Sigmoid colon (tissue), 7 donors: ENCODE data around the gene STK4. TPM values are rescaled to one million over a fixed set of nuclear protein-coding genes. Genes with fewer than 3 reads are reported as not detected.

Experiments
- DNase-seq: peaks from one replicate; pipeline ENCODE4 v3.0.0-alpha.2; 2019
- H3K27ac ChIP-seq, 4 donors: fragments of 200-600 bp; sonication (generic); one replicate each; pipeline ENCODE4 v1.5.1; 2016 to 2019; ENCODE audit warnings: mild to moderate bottlenecking in 1 of 4
- H3K27me3 ChIP-seq, 3 donors: fragments of 200-600 bp; sonication (generic); one replicate each; pipeline ENCODE4 v1.5.1; 2019; ENCODE audit warnings: mild to moderate bottlenecking in 1 of 3
- H3K36me3 ChIP-seq, 4 donors: fragments of 200-600 bp; sonication (generic); one replicate each; pipeline ENCODE4 v1.5.1; 2016 to 2019
- H3K4me1 ChIP-seq, 4 donors: fragments of 200-600 bp; sonication (generic); one replicate each; pipeline ENCODE4 v1.5.1; 2017 to 2019
- H3K4me3 ChIP-seq, 4 donors: fragments of 200-600 bp; sonication (generic); one replicate each; pipeline ENCODE4 v1.5.1; 2017 to 2019; ENCODE audit warnings: mild to moderate bottlenecking in 2 of 4, moderate library complexity in 1 of 4
- H3K9me3 ChIP-seq, 4 donors: fragments of 200-600 bp in 3 of 4; sonication (generic) in 3 of 4; one replicate each; pipeline versions ENCODE4 v1.5.1 to v1.6.1; 2013 to 2019
- CTCF ChIP-seq, 4 experiments: fragments of 450-650 bp in 3 of 4; fragments of 200-600 bp in 1 of 4; IDR thresholded peaks; one replicate each; pipeline ENCODE4 v1.5.1; 2016 to 2019; ENCODE audit warnings: antibody characterized with exemption in 4 of 4, mild to moderate bottlenecking in 3 of 4, moderate library complexity in 2 of 4
- EP300 ChIP-seq, 4 donors: sonication (generic); formaldehyde crosslinking; IDR thresholded peaks; one replicate each; pipeline ENCODE4 v1.6.1; 2017; ENCODE audit warnings: antibody characterized with exemption in 4 of 4
- POLR2A ChIP-seq, 2 donors: fragments of 450-650 bp; IDR thresholded peaks; one replicate each; pipeline ENCODE4 v1.6.1; 2016; ENCODE audit warnings: antibody characterized with exemption in 2 of 2, mild to moderate bottlenecking in 2 of 2, moderate library complexity in 2 of 2
- POLR2AphosphoS5 ChIP-seq, 4 donors: sonication (generic); formaldehyde crosslinking; IDR thresholded peaks; one replicate each; pipeline ENCODE4 v1.6.1; 2017; ENCODE audit warnings: antibody characterized with exemption in 4 of 4
- WGBS, 2 donors: extraction: QIAGEN DNeasy Blood & Tissue Kit; methylation state at CpG; one replicate each; pipeline ENCODE4 v1.1.7; 2013; 5-methylcytosine and 5-hydroxymethylcytosine counted together
- intact Hi-C: fragments of 100-400 bp; cut with DNase I; formaldehyde crosslinking; loops from one replicate; pipeline ENCODE4 v1.15.1; 2023
- polyA plus RNA-seq, 3 donors: library from polyadenylated mRNA; stranded (reverse); fragments of 200-250 nt; gene quantifications; one replicate each; pipeline ENCODE4 v1.2.3, GENCODE V29; 2013
- total RNA-seq, 4 donors: library from RNA; depleted of rRNA; stranded (reverse); fragments of >200 nt; gene quantifications; one replicate each; pipeline ENCODE4 v1.1.0, GENCODE V29; 2016
- donor health status: healthy with polysubstance abuse.
- donor health status: Bipolar disorder and iron deficiency.
- donor health status: healthy.

The STK4 gene
- total and polyA plus RNA-seq, 7 donors = 6.0 to 31.8 (median 25.7) TPM

GRCh38 chr20:45044084-45044573 lies 77.8 kb downstream of the STK4 start:
- WGBS, 2 donors = 18 to 41% methylated on average over 5 of the region's 5 CpGs
- H3K36me3 ChIP-seq = no peaks in the 10 kb centered on the region
- no peak overlapping the region for H3K4me3 ChIP-seq
- no peaks in the 10 kb centered on the region for H3K27me3 ChIP-seq
- H3K4me1 ChIP-seq = peaks cover 0 to 23% (median 10%) of the 10 kb centered on the region in 4 donors
- intact Hi-C loops = loop anchor here (1.0 kb wide), 1 partner anchor 52 kb away; no protein-coding TSS in a partner anchor
- H3K9me3 ChIP-seq = no peaks in the 10 kb centered on the region
- TF ChIP-seq CTCF (IDR thresholded peaks at IDR 0.05) (peak in 3 of 4 experiments; percentile 55 to 83 (median 78)), EP300 (IDR thresholded peaks at IDR 0.05) (no peak)
- no peak overlapping the region for H3K27ac ChIP-seq
- no peak for DNase-seq

GRCh38 chr20:45044601-45045000 lies 78.3 kb downstream of the STK4 start:
- no peak overlapping the region for H3K4me3 ChIP-seq
- WGBS, 2 donors = 95 to 97% methylated on average over 3 of the region's 3 CpGs
- no peaks in the 10 kb centered on the region for H3K9me3 ChIP-seq
- TF ChIP-seq POLR2A (IDR thresholded peaks at IDR 0.05) = no peak
- no peak for TF ChIP-seq EP300 (IDR thresholded peaks at IDR 0.05)
- TF ChIP-seq CTCF (IDR thresholded peaks at IDR 0.05) = no peak
- no peak for TF ChIP-seq POLR2AphosphoS5 (IDR thresholded peaks at IDR 0.05)
- DNase-seq = no peak
- intact Hi-C loops = loop anchor here (1.0 kb wide), 1 partner anchor 52 kb away; no protein-coding TSS in a partner anchor
- peaks cover 0 to 23% (median 12%) of the 10 kb centered on the region in 4 donors for H3K4me1 ChIP-seq
- H3K27me3 ChIP-seq = no peaks in the 10 kb centered on the region
- no peak overlapping the region for H3K27ac ChIP-seq
- no peaks in the 10 kb centered on the region for H3K36me3 ChIP-seq

GRCh38 chr20:45047581-45048119 lies 81.3 kb downstream of the STK4 start:
- WGBS, 2 donors = 91 to 95% methylated on average over 2 of the region's 2 CpGs
- Histone ChIP-seq H3K9me3 (no peaks in the 10 kb centered on the region), H3K36me3 (no peaks in the 10 kb centered on the region), H3K27ac (no peak overlapping the region), H3K4me3 (no peak overlapping the region), H3K4me1 (peaks cover 0 to 34% (median 22%) of the 10 kb centered on the region in 4 donors), H3K27me3 (no peaks in the 10 kb centered on the region)
- no peak for TF ChIP-seq CTCF (IDR thresholded peaks at IDR 0.05)
- TF ChIP-seq POLR2AphosphoS5 (IDR thresholded peaks at IDR 0.05) = no peak
- TF ChIP-seq POLR2A (IDR thresholded peaks at IDR 0.05) = no peak
- TF ChIP-seq EP300 (IDR thresholded peaks at IDR 0.05) = no peak
- DNase-seq = no peak
- intact Hi-C loops = no loop called here

- no peaks in the 10 kb centered on the region for H3K9me3 ChIP-seq
- H3K36me3 ChIP-seq = no peaks in the 10 kb centered on the region
- no peak for DNase-seq
- no peak for TF ChIP-seq POLR2AphosphoS5 (IDR thresholded peaks at IDR 0.05)
- no peak for TF ChIP-seq EP300 (IDR thresholded peaks at IDR 0.05)
- no peak for TF ChIP-seq POLR2A (IDR thresholded peaks at IDR 0.05)
- TF ChIP-seq CTCF (IDR thresholded peaks at IDR 0.05) = no peak
- H3K4me1 ChIP-seq = peaks cover 0 to 28% (median 22%) of the 10 kb centered on the region in 4 donors
- intact Hi-C loops = no loop called here
- no peaks in the 10 kb centered on the region for H3K27me3 ChIP-seq
- peak overlapping the region in 1 of 4 donors; percentile 14 for H3K27ac ChIP-seq
- 72 to 79% methylated on average over 3 of the region's 3 CpGs for WGBS, 2 donors
- H3K4me3 ChIP-seq = no peak overlapping the region
These were observed 83.1 kb downstream of the STK4 start for GRCh38 chr20:45049438-45049837.
